IPS-18c (cell line): Measurements from ENCODE around the gene SLC39A11.

Experiments used
- H3K4me3 ChIP-seq: 2 replicates; pipeline ENCODE4 v1.7.0; 2013; ENCODE audit warnings: low read depth, mild to moderate bottlenecking, low read length, moderate library complexity; ENCODE audit not compliant: insufficient read depth
- H3K9me3 ChIP-seq: one replicate; pipeline ENCODE4 v1.6.1; 2013; ENCODE audit warnings: mild to moderate bottlenecking, low read length, moderate library complexity; ENCODE audit not compliant: control insufficient read depth, insufficient read depth

SLC39A11 gene

GRCh38 chr17:72870367-72870985, 222.0 kb downstream of the SLC39A11 start:
- Histone ChIP-seq H3K4me3 (no peak overlapping the region), H3K9me3 (peaks cover 5% of the 10 kb centered on the region)

- H3K4me3 ChIP-seq: no peak overlapping the region
These were observed 222.9 kb downstream of the SLC39A11 start for GRCh38 chr17:72869630-72870029.

GRCh38 chr17:72865954-72866353, 226.5 kb downstream of the SLC39A11 start:
- no peak overlapping the region for H3K4me3 ChIP-seq
- H3K9me3 ChIP-seq: peaks cover 3% of the 10 kb centered on the region

More at GRCh38 chr17:72869630-72870029, 222.9 kb downstream of the SLC39A11 start:
- peaks cover 3% of the 10 kb centered on the region for H3K9me3 ChIP-seq

GRCh38 chr17:72863526-72864211, 228.8 kb downstream of the SLC39A11 start:
- H3K9me3 ChIP-seq: no peaks in the 10 kb centered on the region
- no peak overlapping the region for H3K4me3 ChIP-seq

- no peaks in the 10 kb centered on the region for H3K9me3 ChIP-seq
- no peak overlapping the region for H3K4me3 ChIP-seq
These were observed 230.1 kb downstream of the SLC39A11 start for GRCh38 chr17:72862276-72862999.

GRCh38 chr17:72861811-72862210, 230.7 kb downstream of the SLC39A11 start:
- Histone ChIP-seq H3K4me3 (no peak overlapping the region), H3K9me3 (no peaks in the 10 kb centered on the region)

- Histone ChIP-seq H3K4me3 (no peak overlapping the region), H3K9me3 (no peaks in the 10 kb centered on the region)
These were observed 231.7 kb downstream of the SLC39A11 start for GRCh38 chr17:72860778-72861177.

GRCh38 chr17:72858826-72859495, 233.5 kb downstream of the SLC39A11 start:
- Histone ChIP-seq H3K9me3 (no peaks in the 10 kb centered on the region), H3K4me3 (no peak overlapping the region)

- Histone ChIP-seq H3K4me3 (no peak overlapping the region), H3K9me3 (peaks cover 4% of the 10 kb centered on the region)
These were observed 238.8 kb downstream of the SLC39A11 start for GRCh38 chr17:72853440-72854415.

- Histone ChIP-seq H3K9me3 (peaks cover 4% of the 10 kb centered on the region), H3K4me3 (no peak overlapping the region)
These were observed 240.1 kb downstream of the SLC39A11 start for GRCh38 chr17:72852277-72852938.

GRCh38 chr17:72850410-72851118, 241.9 kb downstream of the SLC39A11 start:
- Histone ChIP-seq H3K4me3 (no peak overlapping the region), H3K9me3 (peaks cover 4% of the 10 kb centered on the region)

GRCh38 chr17:72846399-72846798, 246.1 kb downstream of the SLC39A11 start:
- peaks cover 2% of the 10 kb centered on the region for H3K9me3 ChIP-seq

GRCh38 chr17:72843591-72843990, 248.9 kb downstream of the SLC39A11 start:
- H3K9me3 ChIP-seq: no peaks in the 10 kb centered on the region
- no peak overlapping the region for H3K4me3 ChIP-seq

More at GRCh38 chr17:72846399-72846798, 246.1 kb downstream of the SLC39A11 start:
- H3K4me3 ChIP-seq: no peak overlapping the region

- H3K9me3 ChIP-seq: no peaks in the 10 kb centered on the region
- H3K4me3 ChIP-seq: no peak overlapping the region
These were observed 252.5 kb downstream of the SLC39A11 start for GRCh38 chr17:72840019-72840418.

GRCh38 chr17:72839131-72839725, 253.3 kb downstream of the SLC39A11 start:
- H3K4me3 ChIP-seq: no peak overlapping the region
- no peaks in the 10 kb centered on the region for H3K9me3 ChIP-seq
